ENCODE data around the gene PGA4. TPM values are rescaled to one million over a fixed set of nuclear protein-coding genes. Genes with fewer than 3 reads are reported as not detected.
"Not testable (repeated sequence)": the region's sequence is repeated elsewhere in the genome, so short reads cannot be mapped to it uniquely, and the experiment has no call there.

PGA4 gene
- total RNA-seq, 1 experiment from 2014 or later: not detected

- TF ChIP-seq CTCF (IDR thresholded peaks at IDR 0.05; ENCODE audit: unreplicated experiment): no peak
Measured at GRCh38 chr11:61174273-61174672, 47.9 kb upstream of the PGA4 start.

GRCh38 chr11:61174949-61175348 lies 47.2 kb upstream of the PGA4 start:
- peaks cover 9% of the 10 kb centered on the region for H3K4me1 Mint-ChIP-seq (ENCODE audit: insufficient read depth, unreplicated experiment)
- CTCF ChIA-PET: interaction anchor here (0.5 to 5.9 kb wide), 8 partner anchors 12 to 347 kb away, joined by 3 to 49 read pairs (median 3); no protein-coding TSS in a partner anchor
- TF ChIP-seq CTCF (IDR thresholded peaks at IDR 0.05; ENCODE audit: unreplicated experiment): no peak
- no TSS peak for BruUV-seq (replicated peaks)
- intact Hi-C loops (cut with micrococcal nuclease): loop anchor here (5.0 kb wide), 1 partner anchor 398 kb away; no protein-coding TSS in a partner anchor
- H3K9me3 Mint-ChIP-seq (ENCODE audit: unreplicated experiment): no peaks in the 10 kb centered on the region
- H3K4me3 Mint-ChIP-seq (ENCODE audit: unreplicated experiment): no peak overlapping the region
- POLR2A ChIA-PET: no interaction called here
- H3K27me3 Mint-ChIP-seq (ENCODE audit: insufficient read depth, unreplicated experiment): peaks cover 67% of the 10 kb centered on the region
- peaks cover 4% of the 10 kb centered on the region for H3K36me3 Mint-ChIP-seq (ENCODE audit: insufficient read depth, unreplicated experiment)
- H3K27ac Mint-ChIP-seq (ENCODE audit: low read depth, unreplicated experiment): no peak overlapping the region
- no peak for DNase-seq (ENCODE audit: unreplicated experiment)

More at GRCh38 chr11:61174273-61174672, 47.9 kb upstream of the PGA4 start:
- Mint-ChIP-seq H3K36me3 (ENCODE audit: insufficient read depth, unreplicated experiment) (peaks cover 4% of the 10 kb centered on the region), H3K27ac (ENCODE audit: low read depth, unreplicated experiment) (no peak overlapping the region), H3K4me1 (ENCODE audit: insufficient read depth, unreplicated experiment) (peaks cover 9% of the 10 kb centered on the region), H3K9me3 (ENCODE audit: unreplicated experiment) (no peaks in the 10 kb centered on the region), H3K27me3 (ENCODE audit: insufficient read depth, unreplicated experiment) (peaks cover 60% of the 10 kb centered on the region), H3K4me3 (ENCODE audit: unreplicated experiment) (no peak overlapping the region)
- no peak for DNase-seq (ENCODE audit: unreplicated experiment)
- POLR2A ChIA-PET: no interaction called here
- CTCF ChIA-PET: interaction anchor here (0.6 to 5.9 kb wide), 13 partner anchors 11 to 1579 kb away, joined by 3 to 49 read pairs (median 4); no protein-coding TSS in a partner anchor
- no TSS peak for BruUV-seq (replicated peaks)
- intact Hi-C loops (cut with micrococcal nuclease): loop anchor here (5.0 kb wide), 1 partner anchor 397 kb away; no protein-coding TSS in a partner anchor

- CTCF ChIA-PET: interaction anchor here (0.7 to 5.9 kb wide), 3 partner anchors 11 to 277 kb away, joined by 3 to 49 read pairs (median 3); no protein-coding TSS in a partner anchor
- Mint-ChIP-seq H3K4me3 (ENCODE audit: unreplicated experiment) (no peak overlapping the region), H3K27me3 (ENCODE audit: insufficient read depth, unreplicated experiment) (peaks cover 69% of the 10 kb centered on the region), H3K36me3 (ENCODE audit: insufficient read depth, unreplicated experiment) (peaks cover 4% of the 10 kb centered on the region), H3K9me3 (ENCODE audit: unreplicated experiment) (no peaks in the 10 kb centered on the region), H3K27ac (ENCODE audit: low read depth, unreplicated experiment) (no peak overlapping the region), H3K4me1 (ENCODE audit: insufficient read depth, unreplicated experiment) (peaks cover 9% of the 10 kb centered on the region)
- no peak for DNase-seq (ENCODE audit: unreplicated experiment)
- POLR2A ChIA-PET: no interaction called here
- TF ChIP-seq CTCF (IDR thresholded peaks at IDR 0.05; ENCODE audit: unreplicated experiment): no peak
- intact Hi-C loops (cut with micrococcal nuclease): no loop called here
- BruUV-seq (replicated peaks): no TSS peak
Measured at GRCh38 chr11:61176446-61176845, 45.7 kb upstream of the PGA4 start.

GRCh38 chr11:61180205-61180604 lies 41.9 kb upstream of the PGA4 start:
- H3K4me3 Mint-ChIP-seq (ENCODE audit: unreplicated experiment); POLR2A ChIA-PET; BruUV-seq (replicated peaks); intact Hi-C loops (cut with micrococcal nuclease); H3K27ac Mint-ChIP-seq (ENCODE audit: low read depth, unreplicated experiment); DNase-seq (ENCODE audit: unreplicated experiment); H3K36me3 Mint-ChIP-seq (ENCODE audit: insufficient read depth, unreplicated experiment); H3K4me1 Mint-ChIP-seq (ENCODE audit: insufficient read depth, unreplicated experiment); H3K9me3 Mint-ChIP-seq (ENCODE audit: unreplicated experiment): not testable (repeated sequence)
- H3K27me3 Mint-ChIP-seq (ENCODE audit: insufficient read depth, unreplicated experiment): peaks cover 31% of the 10 kb centered on the region
- CTCF ChIA-PET: interaction anchor here (0.6 to 1.7 kb wide), 2 partner anchors 51 to 275 kb away, joined by 3 to 4 read pairs; no protein-coding TSS in a partner anchor
